Measurements from ENCODE around the gene NTM.

NTM gene

GRCh38 chr11:131571571-131571970 is 201.2 kb downstream of the NTM start:
- no peak overlapping the region for H3K4me3 Mint-ChIP-seq
- DNase-seq (ENCODE audit: low spot score in 2 of 2), result no peak
- H3K27me3 Mint-ChIP-seq, result no peaks in the 10 kb centered on the region
- no peak for ATAC-seq (replicated peaks; ENCODE audit: extremely low read depth, poor library complexity, severe bottlenecking)
- H3K27ac Mint-ChIP-seq (ENCODE audit: low read depth), result no peak overlapping the region
- peaks cover 2% of the 10 kb centered on the region for H3K36me3 Mint-ChIP-seq (ENCODE audit: insufficient read depth)
- no peaks in the 10 kb centered on the region for H3K4me1 Mint-ChIP-seq
- no peaks in the 10 kb centered on the region for H3K9me3 Mint-ChIP-seq

GRCh38 chr11:131572423-131572822 is 202.0 kb downstream of the NTM start:
- H3K27ac Mint-ChIP-seq (ENCODE audit: low read depth), result no peak overlapping the region
- H3K4me1 Mint-ChIP-seq, result no peaks in the 10 kb centered on the region
- H3K36me3 Mint-ChIP-seq (ENCODE audit: insufficient read depth), result peaks cover 2% of the 10 kb centered on the region
- no peaks in the 10 kb centered on the region for H3K9me3 Mint-ChIP-seq
- H3K27me3 Mint-ChIP-seq, result no peaks in the 10 kb centered on the region
- no peak for ATAC-seq (replicated peaks; ENCODE audit: extremely low read depth, poor library complexity, severe bottlenecking)
- no peak overlapping the region for H3K4me3 Mint-ChIP-seq
- DNase-seq (ENCODE audit: low spot score in 2 of 2), result no peak

GRCh38 chr11:131579932-131580387 is 209.5 kb downstream of the NTM start:
- Mint-ChIP-seq H3K27ac (ENCODE audit: low read depth) (no peak overlapping the region), H3K9me3 (no peaks in the 10 kb centered on the region), H3K4me1 (no peaks in the 10 kb centered on the region), H3K36me3 (ENCODE audit: insufficient read depth) (no peaks in the 10 kb centered on the region), H3K4me3 (no peak overlapping the region), H3K27me3 (no peaks in the 10 kb centered on the region)
- no peak for DNase-seq (ENCODE audit: low spot score in 2 of 2)
- ATAC-seq (replicated peaks; ENCODE audit: extremely low read depth, poor library complexity, severe bottlenecking), result no peak

GRCh38 chr11:131580476-131580875 is 210.1 kb downstream of the NTM start:
- Mint-ChIP-seq H3K9me3 (no peaks in the 10 kb centered on the region), H3K27me3 (no peaks in the 10 kb centered on the region), H3K27ac (ENCODE audit: low read depth) (no peak overlapping the region), H3K4me3 (no peak overlapping the region), H3K36me3 (ENCODE audit: insufficient read depth) (no peaks in the 10 kb centered on the region), H3K4me1 (no peaks in the 10 kb centered on the region)
- ATAC-seq (replicated peaks; ENCODE audit: extremely low read depth, poor library complexity, severe bottlenecking), result no peak
- DNase-seq (ENCODE audit: low spot score in 2 of 2), result no peak

- H3K9me3 Mint-ChIP-seq, result no peaks in the 10 kb centered on the region
- H3K27me3 Mint-ChIP-seq, result no peaks in the 10 kb centered on the region
- H3K36me3 Mint-ChIP-seq (ENCODE audit: insufficient read depth), result no peaks in the 10 kb centered on the region
- no peak for DNase-seq (ENCODE audit: low spot score in 2 of 2)
- ATAC-seq (replicated peaks; ENCODE audit: extremely low read depth, poor library complexity, severe bottlenecking), result no peak
- H3K27ac Mint-ChIP-seq (ENCODE audit: low read depth), result no peak overlapping the region
- H3K4me3 Mint-ChIP-seq, result no peak overlapping the region
- H3K4me1 Mint-ChIP-seq, result no peaks in the 10 kb centered on the region
Observed at GRCh38 chr11:131581046-131581445, 210.6 kb downstream of the NTM start.

GRCh38 chr11:131582021-131582525 is 211.7 kb downstream of the NTM start:
- no peak for ATAC-seq (replicated peaks; ENCODE audit: extremely low read depth, poor library complexity, severe bottlenecking)
- Mint-ChIP-seq H3K27ac (ENCODE audit: low read depth) (no peak overlapping the region), H3K4me3 (no peak overlapping the region), H3K9me3 (no peaks in the 10 kb centered on the region), H3K36me3 (ENCODE audit: insufficient read depth) (no peaks in the 10 kb centered on the region), H3K27me3 (no peaks in the 10 kb centered on the region), H3K4me1 (no peaks in the 10 kb centered on the region)
- no peak for DNase-seq (ENCODE audit: low spot score in 2 of 2)

- ATAC-seq (replicated peaks; ENCODE audit: extremely low read depth, poor library complexity, severe bottlenecking), result no peak
- Mint-ChIP-seq H3K36me3 (ENCODE audit: insufficient read depth) (no peaks in the 10 kb centered on the region), H3K27ac (ENCODE audit: low read depth) (no peak overlapping the region)
Observed at GRCh38 chr11:131583421-131583820, 213.0 kb downstream of the NTM start.

GRCh38 chr11:131583938-131584337 is 213.5 kb downstream of the NTM start:
- Mint-ChIP-seq H3K4me1 (no peaks in the 10 kb centered on the region), H3K27ac (ENCODE audit: low read depth) (no peak overlapping the region), H3K36me3 (ENCODE audit: insufficient read depth) (no peaks in the 10 kb centered on the region), H3K9me3 (peaks cover 11% of the 10 kb centered on the region), H3K4me3 (no peak overlapping the region), H3K27me3 (no peaks in the 10 kb centered on the region)
- ATAC-seq (replicated peaks; ENCODE audit: extremely low read depth, poor library complexity, severe bottlenecking) (no peak), DNase-seq (ENCODE audit: low spot score in 2 of 2) (no peak)

More at GRCh38 chr11:131583421-131583820, 213.0 kb downstream of the NTM start:
- H3K4me1 Mint-ChIP-seq, result no peaks in the 10 kb centered on the region
- H3K4me3 Mint-ChIP-seq, result no peak overlapping the region
- H3K9me3 Mint-ChIP-seq, result peaks cover 6% of the 10 kb centered on the region
- no peaks in the 10 kb centered on the region for H3K27me3 Mint-ChIP-seq
- DNase-seq (ENCODE audit: low spot score in 2 of 2), result no peak

GRCh38 chr11:131584785-131585592 is 214.6 kb downstream of the NTM start:
- ATAC-seq (replicated peaks; ENCODE audit: extremely low read depth, poor library complexity, severe bottlenecking) (no peak), DNase-seq (ENCODE audit: low spot score in 2 of 2) (no peak)
- H3K4me3 Mint-ChIP-seq, result no peak overlapping the region
- H3K27ac Mint-ChIP-seq (ENCODE audit: low read depth), result no peak overlapping the region
- H3K9me3 Mint-ChIP-seq, result peaks cover 11% of the 10 kb centered on the region
- no peaks in the 10 kb centered on the region for H3K27me3 Mint-ChIP-seq
- H3K4me1 Mint-ChIP-seq, result no peaks in the 10 kb centered on the region
- H3K36me3 Mint-ChIP-seq (ENCODE audit: insufficient read depth), result no peaks in the 10 kb centered on the region

- Mint-ChIP-seq H3K27ac (ENCODE audit: low read depth) (no peak overlapping the region), H3K9me3 (peaks cover 16% of the 10 kb centered on the region), H3K36me3 (ENCODE audit: insufficient read depth) (no peaks in the 10 kb centered on the region), H3K4me1 (no peaks in the 10 kb centered on the region), H3K4me3 (no peak overlapping the region), H3K27me3 (no peaks in the 10 kb centered on the region)
- ATAC-seq (replicated peaks; ENCODE audit: extremely low read depth, poor library complexity, severe bottlenecking) (no peak), DNase-seq (ENCODE audit: low spot score in 2 of 2) (no peak)
Observed at GRCh38 chr11:131588057-131588456, 217.6 kb downstream of the NTM start.

GRCh38 chr11:131591051-131591461 is 220.6 kb downstream of the NTM start:
- H3K27ac Mint-ChIP-seq (ENCODE audit: low read depth), result no peak overlapping the region
- no peaks in the 10 kb centered on the region for H3K4me1 Mint-ChIP-seq
- ATAC-seq (replicated peaks; ENCODE audit: extremely low read depth, poor library complexity, severe bottlenecking) (no peak), DNase-seq (ENCODE audit: low spot score in 2 of 2) (no peak)
- peaks cover 16% of the 10 kb centered on the region for H3K9me3 Mint-ChIP-seq
- no peak overlapping the region for H3K4me3 Mint-ChIP-seq
- peaks cover under 1% of the 10 kb centered on the region for H3K36me3 Mint-ChIP-seq (ENCODE audit: insufficient read depth)
- H3K27me3 Mint-ChIP-seq, result no peaks in the 10 kb centered on the region

- DNase-seq (ENCODE audit: low spot score in 2 of 2), result no peak
- Mint-ChIP-seq H3K27me3 (no peaks in the 10 kb centered on the region), H3K9me3 (peaks cover 16% of the 10 kb centered on the region), H3K4me1 (no peaks in the 10 kb centered on the region), H3K36me3 (ENCODE audit: insufficient read depth) (peaks cover 1% of the 10 kb centered on the region), H3K4me3 (no peak overlapping the region), H3K27ac (ENCODE audit: low read depth) (no peak overlapping the region)
- ATAC-seq (replicated peaks; ENCODE audit: extremely low read depth, poor library complexity, severe bottlenecking), result no peak
Observed at GRCh38 chr11:131592152-131592551, 221.7 kb downstream of the NTM start.

GRCh38 chr11:131592734-131593133 is 222.3 kb downstream of the NTM start:
- Mint-ChIP-seq H3K4me3 (no peak overlapping the region), H3K36me3 (ENCODE audit: insufficient read depth) (peaks cover 1% of the 10 kb centered on the region), H3K27me3 (no peaks in the 10 kb centered on the region), H3K27ac (ENCODE audit: low read depth) (no peak overlapping the region), H3K9me3 (peaks cover 12% of the 10 kb centered on the region), H3K4me1 (no peaks in the 10 kb centered on the region)
- ATAC-seq (replicated peaks; ENCODE audit: extremely low read depth, poor library complexity, severe bottlenecking) (no peak), DNase-seq (ENCODE audit: low spot score in 2 of 2) (no peak)

Data from central memory CD8-positive, alpha-beta T cell (primary cell).